Neural cell (in vitro differentiated cells): ENCODE data around the gene MTMR3. TPM values are rescaled to one million over a fixed set of nuclear protein-coding genes. Genes with fewer than 3 reads are reported as not detected.

Source experiments
- H2AFZ ChIP-seq: fragments of 200-600, 300-800 bp; sonication (generic), shearing (Covaris generic); 2 replicates; pipeline ENCODE4 v1.6.0; 2014; ENCODE audit warnings: low read depth, mild to moderate bottlenecking, antibody characterized with exemption, low read length, moderate library complexity
- H3F3A ChIP-seq: fragments of 200-600 bp; shearing (Covaris generic); 2 replicates; pipeline ENCODE4 v1.6.1; 2016; ENCODE audit warnings: mild to moderate bottlenecking, moderate library complexity, mixed read lengths, antibody characterized with exemption, low read length; ENCODE audit not compliant: insufficient read depth, poor library complexity, severe bottlenecking
- H3K27ac ChIP-seq: fragments of 200-600, 300-800 bp; sonication (generic), shearing (Covaris generic); 2 replicates; pipeline ENCODE4 v1.5.1; 2014; ENCODE audit warnings: mild to moderate bottlenecking, low read length, moderate library complexity
- H3K27me3 ChIP-seq: fragments of 300-800, 200-600 bp; sonication (generic), shearing (Covaris generic); 2 replicates; pipeline ENCODE4 v1.6.0; 2014; ENCODE audit warnings: mild to moderate bottlenecking, low read depth, low read length, moderate library complexity; ENCODE audit not compliant: insufficient read depth
- H3K36me3 ChIP-seq: fragments of 300-800, 200-600 bp; sonication (generic), shearing (Covaris generic); 2 replicates; pipeline ENCODE4 v1.5.1; 2014; ENCODE audit warnings: mild to moderate bottlenecking, antibody characterized with exemption, low read length, moderate library complexity; ENCODE audit not compliant: insufficient read depth
- H3K4me2 ChIP-seq: fragments of 300-800, 200-600 bp; sonication (generic), shearing (Covaris generic); 2 replicates; pipeline ENCODE4 v1.6.0; 2014; ENCODE audit warnings: mild to moderate bottlenecking, low read length
- H3K4me3 ChIP-seq: fragments of 300-800, 200-600 bp; sonication (generic), shearing (Covaris generic); 2 replicates; pipeline ENCODE4 v1.5.1; 2014; ENCODE audit warnings: mild to moderate bottlenecking, low read length, moderate library complexity
- H3K79me2 ChIP-seq: fragments of 200-600 bp; shearing (Covaris generic); replicated peaks from 2 replicates; pipeline ENCODE4 v1.6.0; 2014; ENCODE audit warnings: mild to moderate bottlenecking, low read length, moderate library complexity; ENCODE audit not compliant: insufficient read depth
- H3K9ac ChIP-seq: fragments of 300-800, 200-600 bp; sonication (generic), shearing (Covaris generic); 2 replicates; pipeline ENCODE4 v1.6.1; 2016; ENCODE audit warnings: mild to moderate bottlenecking, low read length, mixed read lengths
- H3K9me2 ChIP-seq: fragments of 200-600 bp; shearing (Covaris generic); 2 replicates; pipeline ENCODE4 v1.6.1; 2016; ENCODE audit warnings: mild to moderate bottlenecking, low read length, mixed read lengths; ENCODE audit not compliant: insufficient read depth
- H3K9me3 ChIP-seq: fragments of 200-600, 300-800 bp; sonication (generic), shearing (Covaris generic); 2 replicates; pipeline ENCODE4 v1.6.1; 2016; ENCODE audit warnings: mild to moderate bottlenecking, mixed run types, low read length, moderate library complexity, mixed read lengths
- H4K20me1 ChIP-seq: fragments of 200-600 bp; shearing (Covaris generic); 2 replicates; pipeline ENCODE4 v1.6.1; 2016; ENCODE audit warnings: mild to moderate bottlenecking, mixed run types; ENCODE audit not compliant: insufficient read depth
- CTCF ChIP-seq: fragments of 450-650 bp; IDR thresholded peaks from 2 replicates; pipeline ENCODE4 v1.5.1; 2014; ENCODE audit warnings: antibody characterized with exemption, mild to moderate bottlenecking, moderate library complexity; ENCODE audit not compliant: poor library complexity, severe bottlenecking
- EP300 ChIP-seq: fragments of 450-650 bp; conservative IDR thresholded peaks from 2 replicates; pipeline ENCODE4 v1.6.1; 2014; ENCODE audit warnings: antibody characterized with exemption, mild to moderate bottlenecking, moderate library complexity; ENCODE audit not compliant: poor library complexity, severe bottlenecking
- EZH2 ChIP-seq: fragments of 200-600, 300-800 bp; shearing (Covaris generic), sonication (generic); IDR thresholded peaks from 2 replicates; pipeline ENCODE4 v1.6.1; 2014; ENCODE audit warnings: antibody characterized with exemption, low read length, borderline replicate concordance, mild to moderate bottlenecking; ENCODE audit not compliant: insufficient read depth, poor library complexity, severe bottlenecking
- MXI1 ChIP-seq: fragments of 450-650 bp; conservative IDR thresholded peaks from 2 replicates; pipeline ENCODE4 v1.6.1; 2014; ENCODE audit warnings: antibody characterized with exemption, mild to moderate bottlenecking; ENCODE audit not compliant: poor library complexity, severe bottlenecking
- POLR2AphosphoS5 ChIP-seq: IDR thresholded peaks from 2 replicates; pipeline ENCODE4 v1.6.1; 2012
- RAD21 ChIP-seq: fragments of 450-650 bp; conservative IDR thresholded peaks from 2 replicates; pipeline ENCODE4 v1.6.1; 2014; ENCODE audit warnings: antibody characterized with exemption, mild to moderate bottlenecking, moderate library complexity
- SMC3 ChIP-seq: fragments of 450-650 bp; conservative IDR thresholded peaks from 2 replicates; pipeline ENCODE4 v1.6.1; 2014; ENCODE audit warnings: antibody characterized with exemption, mild to moderate bottlenecking, moderate library complexity; ENCODE audit not compliant: poor library complexity
- TAF1 ChIP-seq: IDR thresholded peaks from 2 replicates; pipeline ENCODE4 v1.6.1; 2012; ENCODE audit warnings: low read depth
- polyA plus RNA-seq: library from polyadenylated mRNA; depleted of rRNA; stranded (reverse); fragments of >200 nt; gene quantifications from 2 replicates; pipeline ENCODE4 v1.2.3, GENCODE V29; 2014
- TF ChIP-seq, protein P1 (sequence below): IDR thresholded peaks from 2 replicates; pipeline ENCODE4 v1.6.1; 2012; ENCODE audit warnings: borderline replicate concordance

The MTMR3 gene
- polyA plus RNA-seq, 1 donor from 2014 or later: 46.7 TPM

- peaks cover 6% of the 10 kb centered on the region for H4K20me1 ChIP-seq
- no peaks in the 10 kb centered on the region for H3F3A ChIP-seq
- H3K79me2 ChIP-seq: peaks cover 46% of the 10 kb centered on the region
- H3K4me3 ChIP-seq: peak overlapping the region; percentile 99
- TF ChIP-seq EP300 (no peak), CTCF (no peak), EZH2 (no peak), MXI1 (no peak), TAF1 (no peak), SMC3 (no peak)
- H3K9me3 ChIP-seq: no peaks in the 10 kb centered on the region
- no peaks in the 10 kb centered on the region for H3K36me3 ChIP-seq
- no peak overlapping the region for H3K4me2 ChIP-seq
- H3K27ac ChIP-seq: peak overlapping the region; percentile 94
- no peaks in the 10 kb centered on the region for H3K27me3 ChIP-seq
- no peaks in the 10 kb centered on the region for H3K9me2 ChIP-seq
- peak overlapping the region; percentile 98 for H3K9ac ChIP-seq
- no peak overlapping the region for H2AFZ ChIP-seq
These were observed 294 bp upstream of the MTMR3 start for GRCh38 chr22:29882716-29883044.

DNA sequence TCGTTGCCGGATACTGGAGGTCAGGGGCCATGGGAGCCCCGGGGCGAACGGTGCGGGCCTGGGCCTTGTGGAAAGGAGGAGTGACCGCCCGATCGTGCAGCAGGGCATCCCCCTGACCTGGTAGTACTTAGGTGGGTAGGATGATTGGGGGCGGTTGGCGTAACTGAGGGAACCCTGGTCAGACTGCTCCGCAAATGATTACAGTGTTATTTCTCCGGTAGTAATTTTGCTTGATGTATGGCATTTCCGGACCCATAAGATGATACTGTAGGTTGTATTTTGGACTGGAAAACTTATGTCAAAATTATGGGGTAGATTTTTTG lies 762 bp downstream of the MTMR3 start:
- Histone ChIP-seq H4K20me1 (peaks cover 6% of the 10 kb centered on the region), H3K79me2 (peaks cover 56% of the 10 kb centered on the region), H2AFZ (peak overlapping the region; percentile 69), H3K27ac (peak overlapping the region; percentile 94), H3K9ac (peak overlapping the region; percentile 98), H3K27me3 (no peaks in the 10 kb centered on the region), H3K4me2 (peak overlapping the region; percentile 83), H3K9me3 (no peaks in the 10 kb centered on the region), H3K4me3 (peak overlapping the region; percentile 99), H3K36me3 (no peaks in the 10 kb centered on the region), H3K9me2 (no peaks in the 10 kb centered on the region), H3F3A (no peaks in the 10 kb centered on the region)
- TF ChIP-seq CTCF: no peak
- TF ChIP-seq SMC3: no peak
- no peak for TF ChIP-seq EP300
- TF ChIP-seq EZH2: no peak
- no peak for TF ChIP-seq POLR2AphosphoS5
- no peak for TF ChIP-seq TAF1
- TF ChIP-seq, protein P1, sequence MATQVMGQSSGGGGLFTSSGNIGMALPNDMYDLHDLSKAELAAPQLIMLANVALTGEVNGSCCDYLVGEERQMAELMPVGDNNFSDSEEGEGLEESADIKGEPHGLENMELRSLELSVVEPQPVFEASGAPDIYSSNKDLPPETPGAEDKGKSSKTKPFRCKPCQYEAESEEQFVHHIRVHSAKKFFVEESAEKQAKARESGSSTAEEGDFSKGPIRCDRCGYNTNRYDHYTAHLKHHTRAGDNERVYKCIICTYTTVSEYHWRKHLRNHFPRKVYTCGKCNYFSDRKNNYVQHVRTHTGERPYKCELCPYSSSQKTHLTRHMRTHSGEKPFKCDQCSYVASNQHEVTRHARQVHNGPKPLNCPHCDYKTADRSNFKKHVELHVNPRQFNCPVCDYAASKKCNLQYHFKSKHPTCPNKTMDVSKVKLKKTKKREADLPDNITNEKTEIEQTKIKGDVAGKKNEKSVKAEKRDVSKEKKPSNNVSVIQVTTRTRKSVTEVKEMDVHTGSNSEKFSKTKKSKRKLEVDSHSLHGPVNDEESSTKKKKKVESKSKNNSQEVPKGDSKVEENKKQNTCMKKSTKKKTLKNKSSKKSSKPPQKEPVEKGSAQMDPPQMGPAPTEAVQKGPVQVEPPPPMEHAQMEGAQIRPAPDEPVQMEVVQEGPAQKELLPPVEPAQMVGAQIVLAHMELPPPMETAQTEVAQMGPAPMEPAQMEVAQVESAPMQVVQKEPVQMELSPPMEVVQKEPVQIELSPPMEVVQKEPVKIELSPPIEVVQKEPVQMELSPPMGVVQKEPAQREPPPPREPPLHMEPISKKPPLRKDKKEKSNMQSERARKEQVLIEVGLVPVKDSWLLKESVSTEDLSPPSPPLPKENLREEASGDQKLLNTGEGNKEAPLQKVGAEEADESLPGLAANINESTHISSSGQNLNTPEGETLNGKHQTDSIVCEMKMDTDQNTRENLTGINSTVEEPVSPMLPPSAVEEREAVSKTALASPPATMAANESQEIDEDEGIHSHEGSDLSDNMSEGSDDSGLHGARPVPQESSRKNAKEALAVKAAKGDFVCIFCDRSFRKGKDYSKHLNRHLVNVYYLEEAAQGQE: no peak
- TF ChIP-seq MXI1: no peak
- TF ChIP-seq RAD21: no peak
